Neural progenitor cell (in vitro differentiated cells): ENCODE measurements around the gene DUXA. TPM values are rescaled to one million over a fixed set of nuclear protein-coding genes. Genes with fewer than 3 reads are reported as not detected.

Experiments
- DNase-seq: peaks from one replicate; pipeline ENCODE4 v3.0.0-alpha.2; 2016; ENCODE audit warnings: low spot score
- H2AFZ ChIP-seq: fragments of 200-600 bp; sonication (generic); replicated peaks from 2 replicates; pipeline ENCODE4 v1.6.1; 2016; ENCODE audit warnings: antibody characterized with exemption
- H3F3A ChIP-seq: fragments of 200-600 bp; sonication (generic); 2 replicates; pipeline ENCODE4 v1.6.1; 2016; ENCODE audit warnings: antibody characterized with exemption, low read depth
- H3K27ac ChIP-seq: fragments of 200-600 bp; sonication (generic); 2 replicates; pipeline ENCODE4 v1.5.1; 2016; ENCODE audit warnings: mild to moderate bottlenecking
- H3K27me3 ChIP-seq: fragments of 200-600 bp; sonication (generic); 2 replicates; pipeline ENCODE4 v1.6.1; 2016; ENCODE audit warnings: mild to moderate bottlenecking, moderate library complexity
- H3K36me3 ChIP-seq: fragments of 200-600 bp; sonication (generic); 2 replicates; pipeline ENCODE4 v1.5.1; 2016
- H3K4me1 ChIP-seq: fragments of 200-600 bp; sonication (generic); 2 replicates; pipeline ENCODE4 v1.6.1; 2016; ENCODE audit warnings: mixed run types
- H3K4me2 ChIP-seq: fragments of 200-600 bp; sonication (generic); 2 replicates; pipeline ENCODE4 v1.6.1; 2016
- H3K4me3 ChIP-seq: fragments of 200-600 bp; sonication (generic); 2 replicates; pipeline ENCODE4 v1.5.1; 2016
- H3K79me2 ChIP-seq: fragments of 200-600 bp; sonication (generic); 2 replicates; pipeline ENCODE4 v1.6.1; 2016; ENCODE audit warnings: low read depth
- H3K9ac ChIP-seq: fragments of 200-600 bp; sonication (generic); 2 replicates; pipeline ENCODE4 v1.6.1; 2016
- H3K9me3 ChIP-seq: fragments of 200-600 bp; sonication (generic); 2 replicates; pipeline ENCODE4 v1.5.1; 2016; ENCODE audit warnings: low read depth
- H4K20me1 ChIP-seq: fragments of 200-600 bp; sonication (generic); 2 replicates; pipeline ENCODE4 v1.6.1; 2016; ENCODE audit warnings: low read depth
- H3K27ac Mint-ChIP-seq: 3 replicates; pipeline ENCODE4 v1.8.0; 2021; ENCODE audit warnings: mixed read lengths
- H3K27me3 Mint-ChIP-seq: 2 replicates; pipeline ENCODE4 v1.8.0; 2022; ENCODE audit warnings: low read depth, mild to moderate bottlenecking, inconsistent platforms, moderate library complexity, mixed read lengths; ENCODE audit not compliant: insufficient read depth
- H3K36me3 Mint-ChIP-seq: 3 replicates; pipeline ENCODE4 v1.8.0; 2021; ENCODE audit warnings: mixed read lengths
- H3K4me1 Mint-ChIP-seq: 3 replicates; pipeline ENCODE4 v1.8.0; 2021; ENCODE audit warnings: mixed read lengths
- H3K4me3 Mint-ChIP-seq: 3 replicates; pipeline ENCODE4 v1.8.0; 2021; ENCODE audit warnings: mild to moderate bottlenecking, moderate library complexity, mixed read lengths
- H3K9me3 Mint-ChIP-seq: 3 replicates; pipeline ENCODE4 v1.8.0; 2020; ENCODE audit warnings: mixed read lengths
- EZH2 ChIP-seq: fragments of 200-600 bp; sonication (generic); IDR thresholded peaks from 2 replicates; pipeline ENCODE4 v1.6.1; 2017; ENCODE audit warnings: antibody characterized with exemption, mild to moderate bottlenecking, moderate library complexity
- EZH2phosphoT487 ChIP-seq: fragments of 200-600 bp; sonication (generic); IDR thresholded peaks from 2 replicates; pipeline ENCODE4 v1.6.1; 2017; ENCODE audit warnings: antibody characterized with exemption
- small RNA-seq: library from RNA; depleted of rRNA; stranded (forward); fragments of <200 nt; gene quantifications from one replicate; pipeline ENCODE3, GENCODE V24; 2015
- total RNA-seq: library from RNA; depleted of rRNA; stranded (reverse); fragments of >200 nt; gene quantifications from 2 replicates; pipeline ENCODE4 v1.2.3, GENCODE V29; 2015; ENCODE audit warnings: low replicate concordance
- TF ChIP-seq, protein P1 (sequence below): fragments of 200-600 bp; sonication (generic); IDR thresholded peaks from 2 replicates; pipeline ENCODE4 v1.5.1; 2017; ENCODE audit warnings: antibody characterized with exemption, mild to moderate bottlenecking

DUXA gene
- total RNA-seq, 1 donor from 2014 or later: not detected

DNA sequence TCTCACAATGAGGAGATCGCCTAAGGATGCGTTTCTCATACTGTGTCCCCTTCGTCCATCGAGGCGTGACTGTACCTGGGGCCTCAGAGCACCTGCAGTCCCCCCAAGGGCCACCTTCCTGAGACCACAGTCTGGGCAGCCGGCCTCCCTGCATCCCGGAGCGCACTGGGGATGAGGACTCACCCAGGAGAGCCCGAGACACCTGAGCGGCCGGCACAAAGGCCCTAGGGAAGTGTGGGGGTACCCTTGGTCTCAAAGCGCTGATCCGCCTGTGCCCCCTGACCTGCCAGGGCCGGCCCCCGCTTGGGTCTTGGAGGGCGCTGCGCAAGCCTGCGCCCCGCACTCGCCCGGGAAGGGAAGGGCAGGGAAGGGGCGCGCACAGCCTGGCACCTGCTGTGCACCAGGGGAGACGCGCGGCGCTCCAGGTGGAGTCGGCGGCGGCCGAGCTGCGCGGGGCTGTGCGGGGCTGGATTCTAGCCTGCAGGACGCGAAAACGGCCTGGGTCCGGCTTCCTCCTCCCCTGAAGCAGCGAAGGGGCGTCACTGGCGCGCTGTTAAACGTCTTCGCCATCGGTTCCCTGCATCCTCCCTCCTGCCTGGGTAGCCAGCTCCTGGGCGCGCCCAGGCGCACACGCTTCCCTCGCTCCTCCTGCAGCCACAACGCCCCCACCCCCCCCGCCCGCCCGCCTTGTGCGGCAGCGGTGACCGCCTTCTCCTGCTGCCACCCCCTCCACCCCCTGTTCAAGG lies 61.1 kb downstream of the DUXA start:
- no peaks in the 10 kb centered on the region for H3K79me2 ChIP-seq
- no peaks in the 10 kb centered on the region for H4K20me1 ChIP-seq
- no peaks in the 10 kb centered on the region for H3K27me3 ChIP-seq
- H2AFZ ChIP-seq: no peak overlapping the region
- H3K36me3 ChIP-seq: no peaks in the 10 kb centered on the region
- no peak overlapping the region for H3K4me2 ChIP-seq
- DNase-seq: no peak
- Mint-ChIP-seq H3K36me3 (peaks cover 2% of the 10 kb centered on the region), H3K4me3 (no peak overlapping the region), H3K4me1 (no peaks in the 10 kb centered on the region), H3K9me3 (peaks cover 44% of the 10 kb centered on the region), H3K27me3 (peaks cover 3% of the 10 kb centered on the region), H3K27ac (no peak overlapping the region)
- TF ChIP-seq EZH2phosphoT487 (no peak), EZH2 (no peak)
- TF ChIP-seq, protein P1, sequence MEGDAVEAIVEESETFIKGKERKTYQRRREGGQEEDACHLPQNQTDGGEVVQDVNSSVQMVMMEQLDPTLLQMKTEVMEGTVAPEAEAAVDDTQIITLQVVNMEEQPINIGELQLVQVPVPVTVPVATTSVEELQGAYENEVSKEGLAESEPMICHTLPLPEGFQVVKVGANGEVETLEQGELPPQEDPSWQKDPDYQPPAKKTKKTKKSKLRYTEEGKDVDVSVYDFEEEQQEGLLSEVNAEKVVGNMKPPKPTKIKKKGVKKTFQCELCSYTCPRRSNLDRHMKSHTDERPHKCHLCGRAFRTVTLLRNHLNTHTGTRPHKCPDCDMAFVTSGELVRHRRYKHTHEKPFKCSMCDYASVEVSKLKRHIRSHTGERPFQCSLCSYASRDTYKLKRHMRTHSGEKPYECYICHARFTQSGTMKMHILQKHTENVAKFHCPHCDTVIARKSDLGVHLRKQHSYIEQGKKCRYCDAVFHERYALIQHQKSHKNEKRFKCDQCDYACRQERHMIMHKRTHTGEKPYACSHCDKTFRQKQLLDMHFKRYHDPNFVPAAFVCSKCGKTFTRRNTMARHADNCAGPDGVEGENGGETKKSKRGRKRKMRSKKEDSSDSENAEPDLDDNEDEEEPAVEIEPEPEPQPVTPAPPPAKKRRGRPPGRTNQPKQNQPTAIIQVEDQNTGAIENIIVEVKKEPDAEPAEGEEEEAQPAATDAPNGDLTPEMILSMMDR: no peak
- no peak overlapping the region for H3K9ac ChIP-seq
- no peak overlapping the region for H3K27ac ChIP-seq
- no peak overlapping the region for H3K4me3 ChIP-seq
- peaks cover 11% of the 10 kb centered on the region for H3K9me3 ChIP-seq
- no peaks in the 10 kb centered on the region for H3F3A ChIP-seq
- no peaks in the 10 kb centered on the region for H3K4me1 ChIP-seq

Small RNA genes lying within 50 kb of the gene (small RNA-seq; reads per million reads assigned to genes)
- not detected for gene AC025588.3

Other genes with a start within 250 kb of the DUXA start
- not detected in 2 replicates for gene USP29, start 47.5 kb downstream of the DUXA start, total RNA-seq
- not detected in 2 replicates for gene ZIM3, start 22.3 kb downstream of the DUXA start, total RNA-seq
- gene ZNF264, start 24.0 kb upstream of the DUXA start, total RNA-seq: 26.9 and 36.2 TPM in 2 replicates
- gene AURKC, start 63.5 kb upstream of the DUXA start, total RNA-seq: 3.3 and 8.8 TPM in 2 replicates
- gene ZNF805, start 73.1 kb upstream of the DUXA start, total RNA-seq: 12.0 and 12.6 TPM in 2 replicates
- 47.5 and 52.7 TPM in 2 replicates for gene ZNF460, start 113.0 kb upstream of the DUXA start, total RNA-seq
- gene ZNF543, start 153.0 kb upstream of the DUXA start, total RNA-seq: 9.5 and 11.6 TPM in 2 replicates
- 11.6 and 15.5 TPM in 2 replicates for gene ZNF304, start 183.8 kb upstream of the DUXA start, total RNA-seq
- gene TRAPPC2B, start 196.1 kb upstream of the DUXA start, total RNA-seq: 10.7 and 23.4 TPM in 2 replicates
- 2.7 and 2.9 TPM in 2 replicates for gene ZNF547, start 196.1 kb upstream of the DUXA start, total RNA-seq
- gene ZNF548, start 222.4 kb upstream of the DUXA start, total RNA-seq: 17.7 and 18.7 TPM in 2 replicates
- 8.5 and 10.8 TPM in 2 replicates for gene ZNF17, start 243.7 kb upstream of the DUXA start, total RNA-seq